Muscle of back (tissue), 11 donors: ENCODE results near the gene PRLHR. TPM values are rescaled to one million over a fixed set of nuclear protein-coding genes. Genes with fewer than 3 reads are reported as not detected.

ENCODE experiments used
- DNase-seq, 3 donors: peaks; one replicate each; pipeline versions ENCODE4 v3.0.0 to v3.0.0-alpha.2; 2013
- polyA plus RNA-seq, 10 donors: library from polyadenylated mRNA; unstranded; fragments of 120-200 nt; gene quantifications; one replicate each; pipeline ENCODE4 v1.2.1, GENCODE V29; 2013; ENCODE audit not compliant: insufficient read length in 10 of 10

Gene PRLHR
- polyA plus RNA-seq, 10 donors, result 0.04 to 0.06 TPM; not detected in 8

- no peak for DNase-seq
Measured at GRCh38 chr10:118587881-118588651, 7.4 kb downstream of the PRLHR start.

GRCh38 chr10:118586911-118587310, 8.5 kb downstream of the PRLHR start:
- DNase-seq, result no peak

- DNase-seq, result no peak
Measured at GRCh38 chr10:118585794-118586193, 9.7 kb downstream of the PRLHR start.

DNA sequence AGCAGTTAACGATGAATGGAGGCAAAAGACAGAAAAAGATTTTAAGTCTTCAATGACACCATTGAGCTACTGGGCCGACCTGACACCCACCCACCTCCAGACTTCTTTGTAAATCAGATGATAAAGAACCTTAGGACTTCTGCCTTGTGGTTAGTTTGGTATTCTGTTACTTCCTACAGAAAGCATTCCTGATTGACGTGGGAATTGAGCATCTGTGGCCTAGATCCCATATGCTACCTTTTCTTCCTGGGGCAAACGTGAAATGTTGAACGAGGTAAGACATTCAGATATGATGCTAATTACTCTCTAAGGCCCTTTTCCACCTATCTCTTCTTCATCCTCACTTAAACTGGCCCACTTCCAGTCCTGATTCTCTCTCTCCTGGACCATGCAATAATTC, 10.2 kb downstream of the PRLHR start:
- DNase-seq, result no peak

DNA sequence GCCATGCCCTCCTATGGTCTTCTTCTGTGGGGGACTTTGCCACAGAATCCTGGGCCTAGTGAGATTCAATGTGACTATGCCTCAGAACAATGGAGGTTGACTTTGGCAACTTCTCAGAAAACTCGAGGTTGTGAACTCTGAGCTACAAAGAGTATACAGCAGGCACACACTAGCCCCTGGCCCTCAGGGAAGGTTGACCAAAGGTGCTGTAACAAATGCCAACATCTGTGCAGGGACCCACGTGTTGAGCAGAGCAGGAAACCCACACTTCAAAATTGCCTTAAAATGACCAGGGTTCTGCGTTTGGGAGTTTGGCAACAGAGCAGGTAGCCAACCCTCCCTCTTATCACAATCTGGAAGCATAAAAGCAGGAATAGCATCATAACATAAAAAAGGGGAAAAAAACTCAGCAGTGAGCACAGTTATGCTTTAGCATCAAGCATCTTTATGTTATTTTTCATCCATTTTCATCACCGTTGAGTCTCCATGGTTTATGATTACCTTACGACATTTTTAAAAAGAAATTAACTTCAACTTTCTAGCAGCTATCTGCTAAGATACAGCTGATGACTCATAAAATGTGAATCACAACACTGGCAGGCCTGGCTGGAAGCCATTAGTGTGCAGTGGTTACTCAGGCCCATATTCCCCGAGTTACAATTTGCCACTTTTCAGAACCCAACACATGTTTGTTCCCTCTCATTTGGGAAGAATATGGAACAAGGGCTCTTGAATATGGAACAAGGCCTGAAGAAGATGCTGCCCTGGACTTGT, 11.1 kb downstream of the PRLHR start:
- peak in 1 of 3 donors; percentile 50 for DNase-seq

GRCh38 chr10:118583611-118584010, 11.8 kb downstream of the PRLHR start:
- DNase-seq, result no peak

DNA sequence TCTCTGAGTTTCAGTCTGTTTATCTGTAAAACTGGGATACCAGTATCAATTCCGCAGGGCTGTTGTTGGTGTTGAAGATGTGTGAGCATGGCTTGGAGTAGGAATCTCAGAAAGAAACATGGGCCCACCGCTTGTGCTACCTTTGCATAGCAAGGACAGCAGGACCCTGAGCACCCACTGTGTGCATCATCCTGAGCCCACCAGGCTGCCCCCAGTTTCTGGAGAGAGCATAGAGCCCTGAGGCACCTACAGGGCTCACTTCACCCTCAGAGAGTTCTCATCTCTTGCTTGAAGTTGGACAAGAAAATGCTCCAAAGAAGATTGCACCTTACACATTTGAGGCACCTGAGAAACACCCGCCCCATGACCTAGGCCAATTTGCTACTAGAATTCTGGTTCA, 12.9 kb downstream of the PRLHR start:
- DNase-seq, result no peak

DNA sequence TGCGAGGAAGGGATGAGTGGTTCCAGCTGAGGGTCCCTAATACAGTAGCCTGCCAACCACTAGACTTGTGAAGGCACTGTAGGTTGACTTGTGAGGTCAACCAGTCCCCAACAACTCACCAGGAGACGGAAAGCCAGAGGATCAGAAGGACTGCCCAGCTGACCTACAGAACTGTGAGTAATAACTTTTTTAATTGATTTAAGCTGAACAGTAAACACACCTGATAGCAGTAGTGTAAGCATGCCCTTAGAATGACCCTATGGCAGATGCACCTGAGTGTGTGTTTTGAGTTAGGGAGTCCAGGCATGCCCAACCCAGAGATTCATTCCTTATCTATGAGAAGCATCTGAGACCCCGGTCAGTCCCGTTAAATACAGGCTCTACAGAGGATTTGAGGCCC, 14.1 kb downstream of the PRLHR start:
- DNase-seq, result no peak

DNA sequence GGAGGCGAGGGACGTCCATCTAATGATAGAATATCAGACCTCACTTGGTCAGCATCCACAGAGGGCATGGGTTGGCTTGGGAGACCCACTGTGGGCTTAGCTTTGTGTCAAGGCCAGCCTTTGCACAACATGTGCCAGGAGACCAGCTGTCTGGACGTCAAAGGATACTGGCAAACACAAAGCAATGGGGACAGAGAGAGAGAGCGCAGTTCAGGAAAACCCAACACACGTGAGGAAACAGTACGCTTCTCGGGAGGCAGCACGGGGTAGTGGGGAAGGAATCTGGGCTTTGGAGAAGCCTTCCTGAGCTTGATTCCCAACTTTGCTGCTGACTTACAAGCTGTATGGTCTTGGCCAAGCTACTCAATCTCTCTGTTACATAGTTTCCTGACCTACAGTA, 14.7 kb downstream of the PRLHR start:
- DNase-seq, result no peak

GRCh38 chr10:118573512-118573911, 21.9 kb downstream of the PRLHR start:
- DNase-seq, result no peak

DNA sequence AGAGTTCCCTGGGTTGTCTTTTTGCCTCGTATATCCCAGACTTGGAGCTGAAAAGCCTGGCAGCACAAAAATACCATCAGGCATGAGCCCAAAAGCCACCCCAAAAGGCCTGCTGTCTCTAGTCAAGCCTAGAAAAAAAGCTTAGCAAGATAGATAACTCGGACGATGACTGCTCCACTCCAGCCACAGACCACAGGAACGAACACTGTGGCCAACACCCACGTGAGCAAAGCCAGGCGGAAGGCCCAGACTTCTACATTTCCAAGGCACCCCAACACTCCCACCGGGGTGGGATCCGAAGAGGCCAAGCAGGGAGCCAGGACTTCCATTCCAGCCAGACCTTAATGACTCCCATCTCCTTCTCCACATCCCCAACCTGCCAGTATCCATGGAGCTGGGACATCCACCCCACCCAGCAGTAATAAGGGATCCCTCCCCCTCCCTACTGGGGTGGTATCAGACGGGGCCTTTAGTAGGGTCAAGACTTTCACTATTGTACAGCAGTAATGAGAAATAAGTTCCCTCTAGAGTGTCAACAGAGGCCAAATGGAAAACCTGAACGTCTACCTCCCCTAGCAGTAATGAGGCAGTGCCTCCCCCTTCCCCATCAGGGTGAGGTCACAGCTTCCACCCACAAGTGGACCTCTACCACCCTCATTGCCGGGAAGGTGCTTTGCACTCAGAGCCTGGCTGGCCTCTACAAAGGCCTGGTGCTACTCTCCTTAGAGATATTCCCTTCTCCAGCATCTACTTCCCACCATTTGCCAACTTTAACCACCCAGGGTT, 23.0 kb downstream of the PRLHR start:
- DNase-seq, result peak in 1 of 3 donors; percentile 34

- peak in 2 of 3 donors; percentile 48 to 76 for DNase-seq
Measured at GRCh38 chr10:118571123-118571522, 24.3 kb downstream of the PRLHR start.

GRCh38 chr10:118570591-118570990, 24.9 kb downstream of the PRLHR start:
- no peak for DNase-seq

- peak in 1 of 3 donors; percentile 5 for DNase-seq
Measured at GRCh38 chr10:118569882-118570252, 25.6 kb downstream of the PRLHR start.

- peak in 1 of 3 donors; percentile 8 for DNase-seq
Measured at GRCh38 chr10:118569241-118569881, 26.1 kb downstream of the PRLHR start.

GRCh38 chr10:118568327-118568848, 27.1 kb downstream of the PRLHR start:
- peak; percentile 62 to 85 (median 83) for DNase-seq

DNA sequence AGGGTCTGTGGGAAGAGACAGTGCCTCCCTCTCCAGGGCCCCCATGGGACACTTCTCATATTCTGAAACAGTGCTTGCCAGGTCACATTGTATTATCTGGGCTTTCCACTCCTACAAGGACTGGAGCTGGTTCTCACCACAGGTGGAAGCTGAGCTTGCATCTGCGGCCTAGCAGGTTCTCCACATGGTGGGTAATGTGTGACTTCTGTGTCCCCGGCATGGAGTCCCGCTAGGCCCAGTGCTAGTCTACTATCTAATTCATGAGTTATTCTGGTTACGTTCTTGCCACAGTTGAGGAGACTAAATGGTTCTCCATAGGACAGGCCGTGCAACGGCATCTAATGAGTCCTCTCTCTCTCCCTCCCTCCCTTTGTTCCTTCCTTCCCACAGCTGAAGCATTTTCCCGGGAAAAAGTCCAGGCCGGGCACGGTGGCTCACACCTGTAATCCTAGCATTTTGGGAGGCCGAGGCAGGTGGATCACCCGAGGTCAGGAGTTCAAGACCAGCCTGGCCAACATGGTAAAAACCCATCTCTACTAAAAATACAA, 27.7 kb downstream of the PRLHR start:
- DNase-seq, result peak in 1 of 3 donors; percentile 11

DNA sequence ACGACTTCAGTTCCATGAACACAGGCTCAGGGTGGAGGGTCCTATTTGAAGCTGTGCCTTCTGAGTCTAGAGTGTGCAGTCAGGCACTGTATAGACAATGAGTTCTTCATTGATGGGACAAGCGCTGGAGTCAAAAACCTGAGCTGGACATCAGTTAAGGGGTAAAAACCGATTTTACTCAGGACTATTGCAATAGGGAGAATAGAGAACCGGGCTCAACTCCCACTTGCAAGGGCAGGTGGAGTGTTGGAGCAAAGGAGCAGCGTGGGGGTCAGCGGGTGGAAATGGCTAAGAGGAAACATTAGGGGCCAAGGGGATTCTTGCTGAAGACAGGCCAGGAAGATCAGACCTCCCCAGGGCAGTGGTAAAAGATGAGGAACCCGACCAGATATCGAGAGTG, 28.5 kb downstream of the PRLHR start:
- no peak for DNase-seq

DNA sequence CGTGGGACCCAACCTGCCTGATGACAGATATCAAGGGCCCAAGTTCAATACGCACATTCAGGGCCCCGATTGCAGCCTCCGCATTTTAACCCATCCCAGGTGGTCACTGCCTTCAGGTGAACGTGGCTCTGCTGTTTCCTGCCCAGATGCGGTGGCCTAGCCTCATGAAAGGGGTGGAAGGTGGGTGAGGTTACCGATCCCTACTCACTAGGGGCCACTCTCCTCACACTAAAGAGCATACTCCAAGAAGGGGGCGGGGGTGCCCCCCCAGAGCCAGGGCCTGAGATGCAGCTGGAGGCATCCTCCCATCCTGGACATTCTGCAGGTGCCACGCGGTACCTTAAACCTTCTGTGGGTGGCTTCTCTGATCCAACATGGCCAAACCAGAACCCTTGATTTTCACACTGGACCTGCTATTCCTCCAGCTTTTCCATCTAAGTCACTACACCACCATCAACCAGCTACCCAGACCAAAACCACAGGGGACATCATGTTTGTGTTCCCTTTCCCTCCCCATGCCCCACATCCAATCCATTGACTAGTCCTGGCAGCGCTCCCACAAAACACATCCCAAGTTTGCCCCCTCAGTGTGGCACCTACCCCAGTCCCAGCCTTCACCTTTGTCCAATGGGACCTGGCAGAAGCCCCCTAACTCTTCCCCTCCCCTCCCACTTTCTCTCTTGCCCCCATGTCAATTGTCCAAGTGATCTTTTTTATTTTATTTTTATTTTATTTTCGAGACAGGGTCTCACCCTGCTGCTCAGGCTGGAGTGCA, 30.0 kb downstream of the PRLHR start:
- DNase-seq, result no peak

GRCh38 chr10:118564652-118565051, 30.8 kb downstream of the PRLHR start:
- DNase-seq, result peak; percentile 49 to 74 (median 49)
